Measurements from ENCODE around the gene CYFIP1.

CYFIP1 gene

GRCh38 chr15:22831473-22831872 is 148.7 kb downstream of the CYFIP1 start:
- TF ChIP-seq CTCF (IDR thresholded peaks at IDR 0.05; ENCODE audit: low read depth, low read length): no peak
- DNase-seq (ENCODE audit: extremely low read depth, low read depth): no peak

- DNase-seq (ENCODE audit: extremely low read depth, low read depth): no peak
- no peak for TF ChIP-seq CTCF (IDR thresholded peaks at IDR 0.05; ENCODE audit: low read depth, low read length)
Measured at GRCh38 chr15:22827125-22827524, 153.0 kb downstream of the CYFIP1 start.

GRCh38 chr15:22823495-22824128 is 156.6 kb downstream of the CYFIP1 start:
- no peak for DNase-seq (ENCODE audit: extremely low read depth, low read depth)
- no peak for TF ChIP-seq CTCF (IDR thresholded peaks at IDR 0.05; ENCODE audit: low read depth, low read length)

GRCh38 chr15:22819651-22820050 is 160.5 kb downstream of the CYFIP1 start:
- no peak for DNase-seq (ENCODE audit: extremely low read depth, low read depth)
- TF ChIP-seq CTCF (IDR thresholded peaks at IDR 0.05; ENCODE audit: low read depth, low read length): no peak
